HepG2 (cell line): Measurements from ENCODE around the gene SLC16A13.

Experiments
- CHD4 ChIP-seq: fragments of 200-600 bp; sonication (generic); IDR thresholded peaks from 2 replicates; pipeline ENCODE4 v1.7.0; 2017; ENCODE audit warnings: mild to moderate bottlenecking, low read length, borderline replicate concordance
- CREM ChIP-seq, 2 experiments: sonication (generic) in 1 of 2; formaldehyde crosslinking in 1 of 2; IDR thresholded peaks; 2 replicates each; pipeline versions ENCODE4 v1.4.0 to v1.6.1; 2016 to 2020; ENCODE audit warnings: antibody characterized with exemption in 1 of 2, mild to moderate bottlenecking in 1 of 2, missing genetic modification reagents in 1 of 2
- CTCF ChIP-seq: sonication (generic); formaldehyde crosslinking; IDR thresholded peaks from 2 replicates; pipeline ENCODE4 v1.5.0; 2020; ENCODE audit warnings: mild to moderate bottlenecking, missing genetic modification reagents, moderate library complexity
- FOXC1 ChIP-seq: sonication (generic); formaldehyde crosslinking; IDR thresholded peaks from 2 replicates; pipeline ENCODE4 v1.8.0; 2022; ENCODE audit warnings: mild to moderate bottlenecking, missing genetic modification reagents, borderline replicate concordance
- GMEB1 ChIP-seq: sonication (generic); formaldehyde crosslinking; IDR thresholded peaks from 2 replicates; pipeline ENCODE4 v1.5.1; 2020; ENCODE audit warnings: missing genetic modification reagents, mild to moderate bottlenecking, borderline replicate concordance
- HIVEP1 ChIP-seq: sonication (generic); formaldehyde crosslinking; IDR thresholded peaks from 2 replicates; pipeline ENCODE4 v1.4.0; 2020; ENCODE audit warnings: mild to moderate bottlenecking, missing genetic modification reagents
- LRRFIP1 ChIP-seq: sonication (generic); formaldehyde crosslinking; conservative IDR thresholded peaks from 2 replicates; pipeline ENCODE4 v1.4.0; 2020; ENCODE audit warnings: missing genetic modification reagents
- MAZ ChIP-seq, 2 experiments: sonication (generic) in 1 of 2; formaldehyde crosslinking in 1 of 2; IDR thresholded peaks; 2 replicates each; pipeline versions ENCODE4 v1.5.0 to v1.6.1; 2012 to 2020; ENCODE audit warnings: low read depth in 2 of 2, mild to moderate bottlenecking in 2 of 2, borderline replicate concordance in 1 of 2, improper control_type of control experiment in 1 of 2, low read length in 1 of 2, missing genetic modification reagents in 1 of 2, moderate library complexity in 1 of 2
- MXI1 ChIP-seq: IDR thresholded peaks from 3 replicates; pipeline ENCODE4 v1.6.1; 2012; ENCODE audit warnings: low read depth, low read length, inconsistent platforms, borderline replicate concordance
- MYNN ChIP-seq: sonication (generic); formaldehyde crosslinking; IDR thresholded peaks from 2 replicates; pipeline ENCODE4 v1.4.0; 2020; ENCODE audit warnings: mild to moderate bottlenecking, low read depth, missing genetic modification reagents
- SMARCC2 ChIP-seq: fragments of 450-650 bp; IDR thresholded peaks from 2 replicates; pipeline ENCODE4 v1.6.1; 2017; ENCODE audit warnings: antibody characterized with exemption, mild to moderate bottlenecking
- TAF1 ChIP-seq: sonication (generic); formaldehyde crosslinking; IDR thresholded peaks from 2 replicates; pipeline ENCODE4 v1.4.0; 2020; ENCODE audit warnings: missing genetic modification reagents

GRCh38 chr17:7080456-7081041 is 44.7 kb downstream of the SLC16A13 start:
- TF ChIP-seq GMEB1 (CRISPR knock-in tag) (no peak), CREM (IDR thresholded peaks at IDR 0.05) (no peak), CREM (CRISPR knock-in tag; IDR thresholded peaks at IDR 0.05) (no peak), SMARCC2 (no peak), HIVEP1 (CRISPR knock-in tag) (no peak), FOXC1 (no peak), CTCF (CRISPR knock-in tag) (no peak), CHD4 (no peak), TAF1 (CRISPR knock-in tag) (no peak), LRRFIP1 (CRISPR knock-in tag) (no peak), MXI1 (no peak), MAZ (IDR thresholded peaks at IDR 0.05; ENCODE audit: borderline replicate concordance, low read depth, low read length) (no peak), MAZ (CRISPR knock-in tag; IDR thresholded peaks at IDR 0.05; ENCODE audit: low read depth) (no peak), MYNN (CRISPR knock-in tag) (no peak)
